Astrocyte (in vitro differentiated cells and primary cell): ENCODE data around the gene ENPP6. TPM values are rescaled to one million over a fixed set of nuclear protein-coding genes. Genes with fewer than 3 reads are reported as not detected.

Source experiments
- DNase-seq: peaks from one replicate; pipeline ENCODE4 v3.0.0-alpha.2; 2010; ENCODE audit warnings: low read depth
- FAIRE-seq: peaks from 2 replicates; lab custom pipeline; 2011; peaks lifted over from hg19 to GRCh38; lab: Jason Lieb, UNC
- H2AFZ ChIP-seq: 2 replicates; pipeline ENCODE4 v1.6.0; 2012; ENCODE audit warnings: low read depth, low read length, inconsistent platforms
- H3K27ac ChIP-seq: 2 replicates; pipeline ENCODE4 v1.5.1; 2011; ENCODE audit warnings: low read depth, low read length, inconsistent platforms
- H3K27me3 ChIP-seq: 2 replicates; pipeline ENCODE4 v1.6.0; 2011; ENCODE audit warnings: low read length, inconsistent platforms; ENCODE audit not compliant: insufficient read depth
- H3K36me3 ChIP-seq: 2 replicates; pipeline ENCODE4 v1.5.1; 2011; ENCODE audit warnings: low read length, inconsistent platforms; ENCODE audit not compliant: insufficient read depth
- H3K4me1 ChIP-seq: 2 replicates; pipeline ENCODE4 v1.5.1; 2011; ENCODE audit warnings: low read length, inconsistent platforms; ENCODE audit not compliant: insufficient read depth
- H3K4me2 ChIP-seq: 2 replicates; pipeline ENCODE4 v1.6.0; 2012; ENCODE audit warnings: low read length, inconsistent platforms
- H3K4me3 ChIP-seq: 2 replicates; pipeline ENCODE4 v1.5.1; 2011; ENCODE audit warnings: low read depth, mild to moderate bottlenecking, low read length, inconsistent platforms; ENCODE audit not compliant: insufficient read depth
- H3K79me2 ChIP-seq: 2 replicates; pipeline ENCODE4 v1.6.0; 2012; ENCODE audit warnings: mild to moderate bottlenecking, low read length, inconsistent platforms; ENCODE audit not compliant: insufficient read depth
- H3K9ac ChIP-seq: 2 replicates; pipeline ENCODE4 v1.6.0; 2012; ENCODE audit warnings: mild to moderate bottlenecking, low read length, inconsistent platforms
- H3K9me3 ChIP-seq: 2 replicates; pipeline ENCODE4 v1.5.1; 2012; ENCODE audit warnings: low read depth, mild to moderate bottlenecking, low read length, inconsistent platforms; ENCODE audit not compliant: insufficient read depth
- H4K20me1 ChIP-seq: 2 replicates; pipeline ENCODE4 v1.6.0; 2012; ENCODE audit warnings: low read length, inconsistent platforms; ENCODE audit not compliant: insufficient read depth
- H3K27ac Mint-ChIP-seq: one replicate; pipeline ENCODE4 v1.8.0; 2021; ENCODE audit warnings: mild to moderate bottlenecking, mixed read lengths; ENCODE audit not compliant: unreplicated experiment
- H3K27me3 Mint-ChIP-seq: one replicate; pipeline ENCODE4 v1.8.0; 2021; ENCODE audit warnings: low read depth, mixed read lengths; ENCODE audit not compliant: unreplicated experiment
- H3K36me3 Mint-ChIP-seq: one replicate; pipeline ENCODE4 v1.8.0; 2021; ENCODE audit warnings: low read depth, mixed read lengths; ENCODE audit not compliant: unreplicated experiment
- H3K4me1 Mint-ChIP-seq: one replicate; pipeline ENCODE4 v1.8.0; 2021; ENCODE audit warnings: low read depth, mixed read lengths; ENCODE audit not compliant: unreplicated experiment
- H3K4me3 Mint-ChIP-seq: one replicate; pipeline ENCODE4 v1.8.0; 2021; ENCODE audit warnings: mild to moderate bottlenecking, moderate library complexity, mixed read lengths; ENCODE audit not compliant: unreplicated experiment
- H3K9me3 Mint-ChIP-seq: one replicate; pipeline ENCODE4 v1.8.0; 2021; ENCODE audit warnings: mild to moderate bottlenecking, mixed read lengths; ENCODE audit not compliant: unreplicated experiment
- CTCF ChIP-seq: IDR thresholded peaks from 2 replicates; pipeline ENCODE4 v1.5.1; 2011; ENCODE audit warnings: low read depth, mild to moderate bottlenecking, inconsistent platforms, low read length, moderate library complexity; ENCODE audit not compliant: insufficient read depth
- EZH2 ChIP-seq: IDR thresholded peaks from 2 replicates; pipeline ENCODE4 v1.6.1; 2012; ENCODE audit warnings: mild to moderate bottlenecking, low read length, inconsistent platforms; ENCODE audit not compliant: insufficient read depth
- total RNA-seq: library from RNA; stranded (reverse); gene quantifications from 2 replicates; pipeline ENCODE4 v1.2.1, GENCODE V29; 2021

Gene ENPP6
- total RNA-seq, 1 donor from 2014 or later, result 0.50 TPM

GRCh38 chr4:184250795-184251669 lies 33.4 kb upstream of the ENPP6 start:
- Mint-ChIP-seq H3K4me1 (no peaks in the 10 kb centered on the region), H3K27ac (no peak overlapping the region), H3K27me3 (peaks cover 5% of the 10 kb centered on the region), H3K9me3 (peaks cover 3% of the 10 kb centered on the region), H3K36me3 (no peaks in the 10 kb centered on the region), H3K4me3 (no peak overlapping the region)
- H2AFZ ChIP-seq, result peak overlapping the region; percentile 47
- H3K9me3 ChIP-seq, result no peaks in the 10 kb centered on the region
- no peak for FAIRE-seq
- no peak overlapping the region for H3K9ac ChIP-seq
- H3K27ac ChIP-seq, result no peak overlapping the region
- H4K20me1 ChIP-seq, result no peaks in the 10 kb centered on the region
- H3K27me3 ChIP-seq, result no peaks in the 10 kb centered on the region
- no peaks in the 10 kb centered on the region for H3K79me2 ChIP-seq
- peak; percentile 6 for DNase-seq
- no peak overlapping the region for H3K4me3 ChIP-seq
- TF ChIP-seq CTCF (peak; percentile 66), EZH2 (no peak)
- H3K4me1 ChIP-seq, result no peaks in the 10 kb centered on the region
- no peaks in the 10 kb centered on the region for H3K36me3 ChIP-seq
- no peak overlapping the region for H3K4me2 ChIP-seq

GRCh38 chr4:184248216-184248615 lies 30.5 kb upstream of the ENPP6 start:
- H3K36me3 ChIP-seq, result no peaks in the 10 kb centered on the region
- H3K27me3 Mint-ChIP-seq, result peaks cover 5% of the 10 kb centered on the region
- H3K4me3 ChIP-seq, result no peak overlapping the region
- H3K27ac ChIP-seq, result no peak overlapping the region
- no peak for FAIRE-seq
- no peak overlapping the region for H3K27ac Mint-ChIP-seq
- no peak overlapping the region for H3K9ac ChIP-seq
- H3K4me2 ChIP-seq, result no peak overlapping the region
- no peaks in the 10 kb centered on the region for H3K4me1 Mint-ChIP-seq
- H3K27me3 ChIP-seq, result no peaks in the 10 kb centered on the region
- H3K4me3 Mint-ChIP-seq, result no peak overlapping the region
- H2AFZ ChIP-seq, result no peak overlapping the region
- H3K79me2 ChIP-seq, result no peaks in the 10 kb centered on the region
- TF ChIP-seq CTCF, result no peak
- TF ChIP-seq EZH2, result no peak
- no peaks in the 10 kb centered on the region for H3K4me1 ChIP-seq
- H3K9me3 Mint-ChIP-seq, result no peaks in the 10 kb centered on the region
- no peaks in the 10 kb centered on the region for H4K20me1 ChIP-seq
- no peaks in the 10 kb centered on the region for H3K36me3 Mint-ChIP-seq
- no peak for DNase-seq
- H3K9me3 ChIP-seq, result no peaks in the 10 kb centered on the region

DNA sequence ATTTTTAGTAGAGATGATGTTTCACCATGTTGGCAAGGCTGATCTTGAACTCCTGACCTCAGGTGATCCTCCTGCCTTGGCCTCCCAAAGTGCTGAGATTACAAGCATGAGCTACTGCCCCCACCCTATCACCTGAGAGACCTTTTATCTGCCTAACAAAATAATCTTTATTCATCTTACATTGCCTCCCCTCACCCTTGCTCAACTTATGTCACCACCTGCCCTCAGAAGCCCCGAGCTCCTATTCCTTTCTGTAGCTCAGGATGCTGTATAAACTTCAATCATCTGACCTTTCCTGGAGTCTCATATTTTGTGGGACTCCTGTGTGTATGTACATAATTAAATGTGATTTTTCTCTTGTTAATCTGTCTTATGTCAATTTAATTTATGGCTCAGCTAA lies 29.7 kb upstream of the ENPP6 start:
- no peak overlapping the region for H3K9ac ChIP-seq
- FAIRE-seq (no peak), DNase-seq (no peak)
- no peaks in the 10 kb centered on the region for H3K79me2 ChIP-seq
- H3K36me3 Mint-ChIP-seq, result no peaks in the 10 kb centered on the region
- no peak overlapping the region for H3K4me3 Mint-ChIP-seq
- no peaks in the 10 kb centered on the region for H3K4me1 Mint-ChIP-seq
- no peaks in the 10 kb centered on the region for H3K9me3 Mint-ChIP-seq
- no peak overlapping the region for H3K4me2 ChIP-seq
- no peaks in the 10 kb centered on the region for H3K36me3 ChIP-seq
- H3K9me3 ChIP-seq, result no peaks in the 10 kb centered on the region
- H3K27ac ChIP-seq, result no peak overlapping the region
- H3K27me3 ChIP-seq, result no peaks in the 10 kb centered on the region
- H3K4me1 ChIP-seq, result no peaks in the 10 kb centered on the region
- no peak overlapping the region for H3K27ac Mint-ChIP-seq
- H3K4me3 ChIP-seq, result no peak overlapping the region
- no peaks in the 10 kb centered on the region for H4K20me1 ChIP-seq
- H2AFZ ChIP-seq, result no peak overlapping the region
- TF ChIP-seq CTCF (no peak), EZH2 (no peak)
- peaks cover 5% of the 10 kb centered on the region for H3K27me3 Mint-ChIP-seq
